Thyroid gland (tissue), 4 donors: ENCODE data around the gene TAF1A.

ENCODE experiments used
- CTCF ChIP-seq, 6 experiments: fragments of 200-600 bp in 3 of 6; fragments of 450-650 bp in 3 of 6; sonication (generic) in 3 of 6; IDR thresholded peaks; one replicate each; pipeline ENCODE4 v1.5.1; 2016 to 2019; ENCODE audit warnings: antibody characterized with exemption in 6 of 6, mild to moderate bottlenecking in 2 of 6, inconsistent platforms in 1 of 6, moderate library complexity in 1 of 6
- POLR2A ChIP-seq, 2 donors: fragments of 450-650 bp; IDR thresholded peaks; one replicate each; pipeline ENCODE4 v1.6.1; 2017; ENCODE audit warnings: antibody characterized with exemption in 2 of 2, mild to moderate bottlenecking in 2 of 2, moderate library complexity in 1 of 2

GRCh38 chr1:222596696-222597095, 7.0 kb upstream of the TAF1A start:
- TF ChIP-seq CTCF (IDR thresholded peaks at IDR 0.05) (no peak), POLR2A (IDR thresholded peaks at IDR 0.05) (no peak)
